Neural progenitor cell (in vitro differentiated cells): Measurements from ENCODE around the gene PLEKHB2. TPM values are rescaled to one million over a fixed set of nuclear protein-coding genes. Genes with fewer than 3 reads are reported as not detected.

Source experiments
- DNase-seq: peaks from one replicate; pipeline ENCODE4 v3.0.0-alpha.2; 2016; ENCODE audit warnings: low spot score
- H2AFZ ChIP-seq: fragments of 200-600 bp; sonication (generic); replicated peaks from 2 replicates; pipeline ENCODE4 v1.6.1; 2016; ENCODE audit warnings: antibody characterized with exemption
- H3F3A ChIP-seq: fragments of 200-600 bp; sonication (generic); 2 replicates; pipeline ENCODE4 v1.6.1; 2016; ENCODE audit warnings: antibody characterized with exemption, low read depth
- H3K27ac ChIP-seq: fragments of 200-600 bp; sonication (generic); 2 replicates; pipeline ENCODE4 v1.5.1; 2016; ENCODE audit warnings: mild to moderate bottlenecking
- H3K27me3 ChIP-seq: fragments of 200-600 bp; sonication (generic); 2 replicates; pipeline ENCODE4 v1.6.1; 2016; ENCODE audit warnings: mild to moderate bottlenecking, moderate library complexity
- H3K36me3 ChIP-seq: fragments of 200-600 bp; sonication (generic); 2 replicates; pipeline ENCODE4 v1.5.1; 2016
- H3K4me1 ChIP-seq: fragments of 200-600 bp; sonication (generic); 2 replicates; pipeline ENCODE4 v1.6.1; 2016; ENCODE audit warnings: mixed run types
- H3K4me2 ChIP-seq: fragments of 200-600 bp; sonication (generic); 2 replicates; pipeline ENCODE4 v1.6.1; 2016
- H3K4me3 ChIP-seq: fragments of 200-600 bp; sonication (generic); 2 replicates; pipeline ENCODE4 v1.5.1; 2016
- H3K79me2 ChIP-seq: fragments of 200-600 bp; sonication (generic); 2 replicates; pipeline ENCODE4 v1.6.1; 2016; ENCODE audit warnings: low read depth
- H3K9ac ChIP-seq: fragments of 200-600 bp; sonication (generic); 2 replicates; pipeline ENCODE4 v1.6.1; 2016
- H3K9me3 ChIP-seq: fragments of 200-600 bp; sonication (generic); 2 replicates; pipeline ENCODE4 v1.5.1; 2016; ENCODE audit warnings: low read depth
- H4K20me1 ChIP-seq: fragments of 200-600 bp; sonication (generic); 2 replicates; pipeline ENCODE4 v1.6.1; 2016; ENCODE audit warnings: low read depth
- H3K27ac Mint-ChIP-seq: 3 replicates; pipeline ENCODE4 v1.8.0; 2021; ENCODE audit warnings: mixed read lengths
- H3K27me3 Mint-ChIP-seq: 2 replicates; pipeline ENCODE4 v1.8.0; 2022; ENCODE audit warnings: low read depth, mild to moderate bottlenecking, inconsistent platforms, moderate library complexity, mixed read lengths; ENCODE audit not compliant: insufficient read depth
- H3K36me3 Mint-ChIP-seq: 3 replicates; pipeline ENCODE4 v1.8.0; 2021; ENCODE audit warnings: mixed read lengths
- H3K4me1 Mint-ChIP-seq: 3 replicates; pipeline ENCODE4 v1.8.0; 2021; ENCODE audit warnings: mixed read lengths
- H3K4me3 Mint-ChIP-seq: 3 replicates; pipeline ENCODE4 v1.8.0; 2021; ENCODE audit warnings: mild to moderate bottlenecking, moderate library complexity, mixed read lengths
- H3K9me3 Mint-ChIP-seq: 3 replicates; pipeline ENCODE4 v1.8.0; 2020; ENCODE audit warnings: mixed read lengths
- CTCF ChIP-seq: fragments of 200-600 bp; sonication (generic); IDR thresholded peaks from 2 replicates; pipeline ENCODE4 v1.5.1; 2017; ENCODE audit warnings: antibody characterized with exemption, mild to moderate bottlenecking
- EZH2 ChIP-seq: fragments of 200-600 bp; sonication (generic); IDR thresholded peaks from 2 replicates; pipeline ENCODE4 v1.6.1; 2017; ENCODE audit warnings: antibody characterized with exemption, mild to moderate bottlenecking, moderate library complexity
- EZH2phosphoT487 ChIP-seq: fragments of 200-600 bp; sonication (generic); IDR thresholded peaks from 2 replicates; pipeline ENCODE4 v1.6.1; 2017; ENCODE audit warnings: antibody characterized with exemption
- total RNA-seq: library from RNA; depleted of rRNA; stranded (reverse); fragments of >200 nt; gene quantifications from 2 replicates; pipeline ENCODE4 v1.2.3, GENCODE V29; 2015; ENCODE audit warnings: low replicate concordance

The PLEKHB2 gene
- total RNA-seq, 1 donor from 2014 or later, result 57.4 TPM

DNA sequence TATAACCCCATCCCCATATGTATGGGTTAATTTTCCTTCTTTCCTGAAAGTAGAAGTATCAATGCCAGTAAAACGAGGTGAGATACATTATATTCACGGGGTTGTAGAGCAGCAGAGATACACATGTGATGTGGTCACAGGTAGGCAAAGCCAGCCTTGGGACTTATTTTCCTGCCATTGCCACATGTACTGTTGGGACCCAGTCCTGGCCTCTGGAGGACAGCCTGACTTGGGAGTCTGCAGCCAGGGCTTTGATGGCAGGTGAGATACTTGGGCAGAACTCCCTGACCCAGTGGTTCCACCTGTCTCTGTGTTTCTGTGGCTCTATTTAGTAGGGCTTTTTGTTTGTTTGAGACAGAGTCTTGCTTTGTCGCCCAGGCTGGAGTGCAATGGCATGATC, 18.1 kb downstream of the PLEKHB2 start:
- H3K9ac ChIP-seq, result no peak overlapping the region
- no peaks in the 10 kb centered on the region for H3K27me3 ChIP-seq
- no peak for TF ChIP-seq EZH2
- no peak for TF ChIP-seq EZH2phosphoT487
- TF ChIP-seq CTCF, result no peak
- no peak for DNase-seq
- peaks cover 12% of the 10 kb centered on the region for H3K4me1 Mint-ChIP-seq
- no peaks in the 10 kb centered on the region for H3K36me3 ChIP-seq
- H3K27ac ChIP-seq, result no peak overlapping the region
- H3K4me3 Mint-ChIP-seq, result no peak overlapping the region
- H4K20me1 ChIP-seq, result peaks cover 43% of the 10 kb centered on the region
- H3K27me3 Mint-ChIP-seq, result no peaks in the 10 kb centered on the region
- H2AFZ ChIP-seq, result no peak overlapping the region
- H3K36me3 Mint-ChIP-seq, result peaks cover 41% of the 10 kb centered on the region
- no peak overlapping the region for H3K4me2 ChIP-seq
- H3K4me1 ChIP-seq, result no peaks in the 10 kb centered on the region
- no peaks in the 10 kb centered on the region for H3K9me3 ChIP-seq
- no peak overlapping the region for H3K27ac Mint-ChIP-seq
- peaks cover 63% of the 10 kb centered on the region for H3K79me2 ChIP-seq
- no peak overlapping the region for H3K4me3 ChIP-seq
- H3K9me3 Mint-ChIP-seq, result no peaks in the 10 kb centered on the region
- H3F3A ChIP-seq, result no peaks in the 10 kb centered on the region

- peaks cover 34% of the 10 kb centered on the region for H4K20me1 ChIP-seq
These were observed 20.1 kb downstream of the PLEKHB2 start for GRCh38 chr2:131125195-131125757.

GRCh38 chr2:131126436-131126835, 21.3 kb downstream of the PLEKHB2 start:
- peaks cover 30% of the 10 kb centered on the region for H3K79me2 ChIP-seq
- H3K27me3 Mint-ChIP-seq, result no peaks in the 10 kb centered on the region
- H3K9me3 Mint-ChIP-seq, result no peaks in the 10 kb centered on the region
- H3K9me3 ChIP-seq, result no peaks in the 10 kb centered on the region
- no peak overlapping the region for H3K27ac ChIP-seq
- no peak overlapping the region for H3K27ac Mint-ChIP-seq
- H3K9ac ChIP-seq, result no peak overlapping the region
- H3K4me1 Mint-ChIP-seq, result peaks cover 9% of the 10 kb centered on the region
- H3K4me3 Mint-ChIP-seq, result no peak overlapping the region
- H3K27me3 ChIP-seq, result no peaks in the 10 kb centered on the region
- peaks cover 34% of the 10 kb centered on the region for H4K20me1 ChIP-seq
- H3K4me3 ChIP-seq, result no peak overlapping the region
- no peak overlapping the region for H3K4me2 ChIP-seq
- peaks cover 5% of the 10 kb centered on the region for H3F3A ChIP-seq
- DNase-seq, result no peak
- H3K36me3 ChIP-seq, result peaks cover 10% of the 10 kb centered on the region
- peaks cover 4% of the 10 kb centered on the region for H3K4me1 ChIP-seq
- TF ChIP-seq EZH2phosphoT487, result no peak
- no peak for TF ChIP-seq EZH2
- no peak for TF ChIP-seq CTCF
- H3K36me3 Mint-ChIP-seq, result peaks cover 47% of the 10 kb centered on the region
- no peak overlapping the region for H2AFZ ChIP-seq

More at GRCh38 chr2:131125195-131125757, 20.1 kb downstream of the PLEKHB2 start:
- Histone ChIP-seq H3K27ac (no peak overlapping the region), H3K9me3 (no peaks in the 10 kb centered on the region), H3K36me3 (peaks cover 7% of the 10 kb centered on the region), H3K4me1 (no peaks in the 10 kb centered on the region), H3K4me2 (no peak overlapping the region), H3K4me3 (no peak overlapping the region), H3K79me2 (peaks cover 42% of the 10 kb centered on the region), H3K27me3 (no peaks in the 10 kb centered on the region), H3F3A (no peaks in the 10 kb centered on the region), H3K9ac (no peak overlapping the region), H2AFZ (no peak overlapping the region)
- TF ChIP-seq EZH2phosphoT487, result no peak
- no peak for DNase-seq
- Mint-ChIP-seq H3K27ac (no peak overlapping the region), H3K36me3 (peaks cover 53% of the 10 kb centered on the region), H3K27me3 (no peaks in the 10 kb centered on the region), H3K4me1 (peaks cover 12% of the 10 kb centered on the region), H3K9me3 (no peaks in the 10 kb centered on the region), H3K4me3 (no peak overlapping the region)

- Histone ChIP-seq H3K9me3 (no peaks in the 10 kb centered on the region), H3K4me2 (no peak overlapping the region), H3K79me2 (peaks cover 26% of the 10 kb centered on the region), H3K4me3 (no peak overlapping the region), H3K27me3 (no peaks in the 10 kb centered on the region), H3K9ac (no peak overlapping the region), H3K36me3 (peaks cover 10% of the 10 kb centered on the region), H4K20me1 (peaks cover 35% of the 10 kb centered on the region), H3K27ac (no peak overlapping the region), H2AFZ (no peak overlapping the region), H3K4me1 (peaks cover 4% of the 10 kb centered on the region), H3F3A (peaks cover 5% of the 10 kb centered on the region)
- no peaks in the 10 kb centered on the region for H3K27me3 Mint-ChIP-seq
- no peak overlapping the region for H3K27ac Mint-ChIP-seq
- no peak overlapping the region for H3K4me3 Mint-ChIP-seq
- peaks cover 9% of the 10 kb centered on the region for H3K4me1 Mint-ChIP-seq
- peaks cover 44% of the 10 kb centered on the region for H3K36me3 Mint-ChIP-seq
- DNase-seq, result no peak
- no peak for TF ChIP-seq CTCF
- no peak for TF ChIP-seq EZH2phosphoT487
- no peak for TF ChIP-seq EZH2
- H3K9me3 Mint-ChIP-seq, result no peaks in the 10 kb centered on the region
These were observed 21.9 kb downstream of the PLEKHB2 start for GRCh38 chr2:131127076-131127475.
